Measurements from ENCODE around the gene CFAP97. TPM values are rescaled to one million over a fixed set of nuclear protein-coding genes. Genes with fewer than 3 reads are reported as not detected.

Gene CFAP97
- total and polyA plus RNA-seq, 2 experiments from 2014 or later: 46.3 to 50.8 TPM

GRCh38 chr4:185112104-185112503 lies 91.7 kb downstream of the CFAP97 start:
- peaks cover 14% of the 10 kb centered on the region for H3F3A ChIP-seq (ENCODE audit: insufficient read depth)
- H4K20me1 ChIP-seq (ENCODE audit: insufficient read depth): no peaks in the 10 kb centered on the region
- no peak overlapping the region for H3K9ac ChIP-seq
- no peaks in the 10 kb centered on the region for H3K9me2 ChIP-seq (ENCODE audit: insufficient read depth)
- H3K4me1 ChIP-seq (ENCODE audit: insufficient read depth): peaks cover 10% of the 10 kb centered on the region
- peak overlapping the region; percentile 13; the same call in 1 of the 2 replicates for H3K27ac ChIP-seq
- no peaks in the 10 kb centered on the region for H3K79me2 ChIP-seq (ENCODE audit: insufficient read depth)
- in situ Hi-C loops (cut with MboI): no loop called here
- WGBS, 2 experiments (ENCODE audit: low coverage in 1 of 2, low lambda C conversion rate in 2 of 2, missing lambda C conversion rate in 2 of 2): 7 to 19% methylated on average over 2 of the region's 2 CpGs
- no peak overlapping the region for H3K4me3 ChIP-seq
- TF ChIP-seq EZH2phosphoT487 (IDR thresholded peaks at IDR 0.05; ENCODE audit: insufficient read depth, low read depth): no peak
- no peak for TF ChIP-seq EZH2 (IDR thresholded peaks at IDR 0.05; ENCODE audit: insufficient read depth, poor library complexity, severe bottlenecking)
- H3K9me3 ChIP-seq (ENCODE audit: low read depth): no peaks in the 10 kb centered on the region
- no peaks in the 10 kb centered on the region for H3K27me3 ChIP-seq (replicated peaks; ENCODE audit: insufficient read depth)
- DNase-seq: peak; percentile 92
- peak overlapping the region; percentile 10 for H3K4me2 ChIP-seq (ENCODE audit: unreplicated experiment)
- no peaks in the 10 kb centered on the region for H3K36me3 ChIP-seq (ENCODE audit: low read depth)
- H2AFZ ChIP-seq: no peak overlapping the region

- in situ Hi-C loops (cut with MboI): no loop called here
- 85 to 90% methylated on average over 11 of the region's 11 CpGs for WGBS, 2 experiments (ENCODE audit: low coverage in 1 of 2, low lambda C conversion rate in 2 of 2, missing lambda C conversion rate in 2 of 2)
- H3K4me2 ChIP-seq (ENCODE audit: unreplicated experiment): no peak overlapping the region
Measured at GRCh38 chr4:185110375-185110823, 93.4 kb downstream of the CFAP97 start.

DNA sequence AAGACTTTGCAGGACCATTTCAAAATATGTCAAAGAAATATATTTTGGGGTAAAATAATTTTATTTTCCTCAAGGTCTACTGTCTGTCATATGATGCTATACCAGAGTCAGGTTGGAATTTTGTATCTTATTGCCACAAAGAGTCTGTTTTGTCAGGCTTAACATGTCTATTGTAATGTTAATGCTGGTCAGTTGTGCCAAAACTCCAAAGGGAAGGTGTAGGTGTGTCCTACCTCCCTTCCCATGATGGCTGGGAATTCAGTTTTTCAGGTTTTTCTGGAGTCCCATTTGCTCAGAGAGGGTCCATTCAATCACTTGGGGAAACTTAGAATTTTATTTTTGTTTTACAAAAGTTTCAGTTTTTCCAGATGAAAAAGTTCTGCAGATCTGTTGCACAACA lies 94.1 kb downstream of the CFAP97 start:
- Histone ChIP-seq H3K4me3 (no peak overlapping the region), H4K20me1 (ENCODE audit: insufficient read depth) (no peaks in the 10 kb centered on the region), H2AFZ (no peak overlapping the region), H3K4me1 (ENCODE audit: insufficient read depth) (peaks cover 10% of the 10 kb centered on the region), H3K4me2 (ENCODE audit: unreplicated experiment) (no peak overlapping the region), H3K27me3 (replicated peaks; ENCODE audit: insufficient read depth) (no peaks in the 10 kb centered on the region), H3K27ac (no peak overlapping the region), H3K9ac (no peak overlapping the region), H3K79me2 (ENCODE audit: insufficient read depth) (no peaks in the 10 kb centered on the region), H3K36me3 (ENCODE audit: low read depth) (no peaks in the 10 kb centered on the region), H3K9me2 (ENCODE audit: insufficient read depth) (no peaks in the 10 kb centered on the region; the same call in 1 of the 2 replicates), H3F3A (ENCODE audit: insufficient read depth) (peaks cover 14% of the 10 kb centered on the region), H3K9me3 (ENCODE audit: low read depth) (no peaks in the 10 kb centered on the region)
- in situ Hi-C loops (cut with MboI): no loop called here
- no peak for DNase-seq
- TF ChIP-seq EZH2 (IDR thresholded peaks at IDR 0.05; ENCODE audit: insufficient read depth, poor library complexity, severe bottlenecking) (no peak), EZH2phosphoT487 (IDR thresholded peaks at IDR 0.05; ENCODE audit: insufficient read depth, low read depth) (no peak)

More at GRCh38 chr4:185110375-185110823, 93.4 kb downstream of the CFAP97 start:
- Histone ChIP-seq H3K4me1 (ENCODE audit: insufficient read depth) (peaks cover 10% of the 10 kb centered on the region), H3F3A (ENCODE audit: insufficient read depth) (peaks cover 14% of the 10 kb centered on the region), H3K9me3 (ENCODE audit: low read depth) (no peaks in the 10 kb centered on the region), H2AFZ (no peak overlapping the region), H3K27me3 (replicated peaks; ENCODE audit: insufficient read depth) (no peaks in the 10 kb centered on the region), H3K4me3 (no peak overlapping the region), H3K36me3 (ENCODE audit: low read depth) (no peaks in the 10 kb centered on the region), H3K27ac (no peak overlapping the region), H3K9me2 (ENCODE audit: insufficient read depth) (no peaks in the 10 kb centered on the region; the same call in 1 of the 2 replicates), H4K20me1 (ENCODE audit: insufficient read depth) (no peaks in the 10 kb centered on the region), H3K9ac (no peak overlapping the region), H3K79me2 (ENCODE audit: insufficient read depth) (no peaks in the 10 kb centered on the region)
- no peak for DNase-seq
- TF ChIP-seq EZH2phosphoT487 (IDR thresholded peaks at IDR 0.05; ENCODE audit: insufficient read depth, low read depth) (no peak), EZH2 (IDR thresholded peaks at IDR 0.05; ENCODE audit: insufficient read depth, poor library complexity, severe bottlenecking) (no peak)

Other genes with a start within 250 kb of the CFAP97 start
- gene HELT, start 185.5 kb downstream of the CFAP97 start, total RNA-seq (2014; rRNA removed; shearing (Covaris generic)): not detected in 2 replicates
- not detected in 2 replicates for gene HELT, start 185.5 kb downstream of the CFAP97 start, polyA plus RNA-seq (2016; fragmentation: Nextera tagmentation; extraction: Ambion mirVana)
- gene SLC25A4, start 60.7 kb downstream of the CFAP97 start, total RNA-seq (2014; rRNA removed; shearing (Covaris generic)): 6.5 and 7.5 TPM in 2 replicates
- gene SLC25A4, start 60.7 kb downstream of the CFAP97 start, polyA plus RNA-seq (2016; fragmentation: Nextera tagmentation; extraction: Ambion mirVana): 28.1 and 29.2 TPM in 2 replicates
- gene SNX25, start 5.6 kb upstream of the CFAP97 start, total RNA-seq (2014; rRNA removed; shearing (Covaris generic)): 23.6 and 50.0 TPM in 2 replicates
- gene SNX25, start 5.6 kb upstream of the CFAP97 start, polyA plus RNA-seq (2016; fragmentation: Nextera tagmentation; extraction: Ambion mirVana): 7.1 and 8.2 TPM in 2 replicates
- 0.13 TPM in 1 of 2 replicates, not detected in the other for gene LRP2BP, start 191.9 kb upstream of the CFAP97 start, total RNA-seq (2014; rRNA removed; shearing (Covaris generic))
- 0.67 and 0.76 TPM in 2 replicates for gene LRP2BP, start 191.9 kb upstream of the CFAP97 start, polyA plus RNA-seq (2016; fragmentation: Nextera tagmentation; extraction: Ambion mirVana)
- 4.4 and 11.1 TPM in 2 replicates for gene ANKRD37, start 192.8 kb upstream of the CFAP97 start, total RNA-seq (2014; rRNA removed; shearing (Covaris generic))
- gene ANKRD37, start 192.8 kb upstream of the CFAP97 start, polyA plus RNA-seq (2016; fragmentation: Nextera tagmentation; extraction: Ambion mirVana): 17.6 and 19.0 TPM in 2 replicates
- 25.6 and 27.9 TPM in 2 replicates for gene UFSP2, start 222.0 kb upstream of the CFAP97 start, total RNA-seq (2014; rRNA removed; shearing (Covaris generic))
- gene UFSP2, start 222.0 kb upstream of the CFAP97 start, polyA plus RNA-seq (2016; fragmentation: Nextera tagmentation; extraction: Ambion mirVana): 26.8 and 33.0 TPM in 2 replicates

All from GM23248 (cell line).